NCI-H146 (cell line): Measurements from ENCODE around the gene CYP4F11.
"Not testable (repeated sequence)": the region's sequence is repeated elsewhere in the genome, so short reads cannot be mapped to it uniquely, and the experiment has no call there.

ENCODE experiments used
- DNase-seq: peaks from one replicate; lab custom pipeline; 2025; lab: John Stamatoyannopoulos, UW

CYP4F11 gene

GRCh38 chr19:15883329-15883728, 51.0 kb downstream of the CYP4F11 start:
- DNase-seq = not testable (repeated sequence)

DNA sequence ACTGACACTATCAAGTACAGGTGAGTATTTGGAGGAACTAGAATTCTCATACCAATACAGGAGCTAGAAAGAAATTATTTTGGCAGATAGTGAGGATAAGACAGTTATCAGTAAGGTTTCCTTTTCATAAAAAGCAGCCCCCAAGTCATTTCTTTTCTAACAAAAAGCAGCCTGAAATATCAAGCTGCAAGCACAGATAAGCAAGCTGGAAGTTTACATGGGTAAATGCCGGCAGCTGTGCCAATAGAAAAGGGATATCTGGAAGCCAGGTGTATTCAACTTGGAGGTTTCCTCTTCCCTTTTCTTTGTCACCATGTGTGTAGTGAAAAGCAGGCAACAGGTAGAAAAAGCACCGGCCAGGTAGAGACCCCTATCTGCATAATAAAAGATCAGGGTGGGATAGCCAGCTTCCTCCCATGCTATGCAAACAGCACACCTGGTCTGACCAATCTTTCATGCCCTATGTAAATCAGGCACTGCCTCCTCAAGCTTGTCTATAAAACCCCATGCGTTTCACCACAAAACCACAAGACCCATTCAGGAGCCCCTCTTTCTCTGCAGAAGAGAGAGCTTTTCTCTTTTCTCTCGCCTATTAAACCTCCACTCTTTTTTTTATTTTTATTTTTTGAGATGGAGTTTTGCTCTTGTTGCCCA, 59.4 kb downstream of the CYP4F11 start:
- DNase-seq = peak; percentile 36

- not testable (repeated sequence) for DNase-seq
These were observed 60.6 kb downstream of the CYP4F11 start for GRCh38 chr19:15873771-15874170.

GRCh38 chr19:15871570-15871969, 62.8 kb downstream of the CYP4F11 start:
- no peak for DNase-seq

- no peak for DNase-seq
These were observed 64.5 kb downstream of the CYP4F11 start for GRCh38 chr19:15869873-15870272.

DNA sequence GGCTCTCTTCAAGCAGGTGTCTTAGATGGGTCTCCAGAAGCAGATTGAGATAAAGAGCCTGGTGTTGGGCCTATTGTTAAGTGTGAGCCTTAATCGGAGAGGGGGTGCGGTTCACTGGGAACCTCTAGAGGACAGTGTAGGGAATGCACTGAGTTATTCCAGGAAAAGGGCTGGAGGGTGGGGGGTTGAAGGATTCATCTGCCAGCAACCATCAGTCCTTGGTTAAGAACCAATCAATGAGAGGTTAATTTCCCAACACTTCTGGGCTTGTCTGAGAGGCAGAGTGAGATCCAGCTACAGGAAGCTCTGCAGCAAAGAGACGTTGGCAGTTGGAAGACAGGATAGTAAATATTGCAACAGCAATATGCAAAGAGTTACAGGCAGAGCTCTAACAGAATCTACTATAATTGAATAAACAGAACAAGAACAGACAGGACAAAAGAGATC, 65.2 kb downstream of the CYP4F11 start:
- no peak for DNase-seq

DNA sequence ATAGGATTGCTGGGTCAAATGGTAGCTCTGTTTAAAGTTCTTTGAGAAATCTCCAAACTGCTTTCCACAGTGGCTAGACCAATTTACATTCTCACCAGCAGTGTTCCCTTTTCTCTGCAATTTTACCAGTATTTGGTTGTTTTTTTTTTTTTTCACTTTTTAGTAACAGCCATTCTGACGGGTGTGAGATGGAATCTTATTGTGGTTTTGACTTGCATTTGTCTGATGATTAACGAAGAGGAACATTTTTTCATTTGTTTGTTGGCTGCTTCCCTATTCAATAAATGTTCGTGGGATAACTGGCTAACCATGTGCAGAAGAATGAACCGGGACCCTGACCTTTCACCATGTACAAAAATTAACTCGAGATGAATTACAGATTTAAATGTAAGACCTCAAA, 67.7 kb downstream of the CYP4F11 start:
- DNase-seq = no peak

GRCh38 chr19:15864824-15865223, 69.5 kb downstream of the CYP4F11 start:
- DNase-seq = no peak

DNA sequence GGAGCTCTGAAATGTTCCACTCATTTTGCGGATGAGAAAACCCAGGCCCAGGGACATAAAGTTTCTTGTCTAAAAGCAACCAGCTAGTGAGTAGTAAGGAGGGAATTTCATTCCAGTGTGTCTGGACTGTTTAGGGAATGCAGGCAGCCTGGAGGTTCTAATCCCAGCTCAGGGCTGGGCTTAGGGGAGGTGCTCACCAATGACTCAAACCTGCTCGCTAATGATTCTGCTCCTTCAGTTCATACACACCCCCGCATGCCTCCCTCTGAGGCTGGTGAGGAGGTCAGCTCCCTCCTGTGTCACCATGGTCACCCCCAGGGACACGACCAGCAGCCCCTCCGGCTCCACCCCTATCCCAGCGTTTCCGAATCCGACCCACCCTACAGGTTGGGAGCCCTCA, 71.1 kb downstream of the CYP4F11 start:
- DNase-seq = no peak

- DNase-seq = no peak
These were observed 71.9 kb downstream of the CYP4F11 start for GRCh38 chr19:15862444-15862843.
